Lower lobe of right lung (tissue), 2 donors: ENCODE measurements around the gene KLF7. TPM values are rescaled to one million over a fixed set of nuclear protein-coding genes. Genes with fewer than 3 reads are reported as not detected.

ENCODE experiments used
- ATAC-seq, 2 donors: fragments of 200-7000 bp; cut with Tn5 transposase; one replicate each; pipeline ENCODE4 v1.9.1; 2020 to 2022; ENCODE audit warnings: mild to moderate bottlenecking in 2 of 2, moderate library complexity in 2 of 2
- DNase-seq: peaks from one replicate; pipeline ENCODE4 v3.0.0-alpha.2; 2020
- H3K27ac ChIP-seq: fragments of 200-600 bp; one replicate; pipeline ENCODE4 v1.8.0; 2022
- H3K27me3 ChIP-seq: fragments of 200-600 bp; one replicate; pipeline ENCODE4 v1.8.0; 2022; ENCODE audit warnings: low read depth
- H3K36me3 ChIP-seq: fragments of 200-600 bp; one replicate; pipeline ENCODE4 v1.8.0; 2022; ENCODE audit warnings: mild to moderate bottlenecking
- H3K4me1 ChIP-seq: fragments of 200-600 bp; one replicate; pipeline ENCODE4 v1.8.0; 2022
- H3K4me3 ChIP-seq: fragments of 200-600 bp; one replicate; pipeline ENCODE4 v1.8.0; 2022; ENCODE audit warnings: mild to moderate bottlenecking
- H3K9me3 ChIP-seq: fragments of 200-600 bp; one replicate; pipeline ENCODE4 v1.8.0; 2022
- intact Hi-C: fragments of 100-400 bp; cut with DNase I; formaldehyde crosslinking; loops from one replicate; pipeline ENCODE4 v1.11.0; 2022
- total RNA-seq: library from RNA; stranded (reverse); fragmentation: NEBNext Ultra II Directional; extraction: Animal tissue kit (Norgen Biotek cat#: 25700); gene quantifications from one replicate; pipeline ENCODE4 v1.2.1, GENCODE V29; 2021
- TF ChIP-seq, protein P1 (sequence below): fragments of 200-600 bp; IDR thresholded peaks from one replicate; pipeline ENCODE4 v1.8.0; 2022; ENCODE audit warnings: antibody characterized with exemption, mild to moderate bottlenecking
- donor health status: DM: no; HTN: yes; CAD: no; lungs with severe emphysema.

Gene KLF7
- total RNA-seq, 1 donor from 2014 or later = 66.5 TPM

DNA sequence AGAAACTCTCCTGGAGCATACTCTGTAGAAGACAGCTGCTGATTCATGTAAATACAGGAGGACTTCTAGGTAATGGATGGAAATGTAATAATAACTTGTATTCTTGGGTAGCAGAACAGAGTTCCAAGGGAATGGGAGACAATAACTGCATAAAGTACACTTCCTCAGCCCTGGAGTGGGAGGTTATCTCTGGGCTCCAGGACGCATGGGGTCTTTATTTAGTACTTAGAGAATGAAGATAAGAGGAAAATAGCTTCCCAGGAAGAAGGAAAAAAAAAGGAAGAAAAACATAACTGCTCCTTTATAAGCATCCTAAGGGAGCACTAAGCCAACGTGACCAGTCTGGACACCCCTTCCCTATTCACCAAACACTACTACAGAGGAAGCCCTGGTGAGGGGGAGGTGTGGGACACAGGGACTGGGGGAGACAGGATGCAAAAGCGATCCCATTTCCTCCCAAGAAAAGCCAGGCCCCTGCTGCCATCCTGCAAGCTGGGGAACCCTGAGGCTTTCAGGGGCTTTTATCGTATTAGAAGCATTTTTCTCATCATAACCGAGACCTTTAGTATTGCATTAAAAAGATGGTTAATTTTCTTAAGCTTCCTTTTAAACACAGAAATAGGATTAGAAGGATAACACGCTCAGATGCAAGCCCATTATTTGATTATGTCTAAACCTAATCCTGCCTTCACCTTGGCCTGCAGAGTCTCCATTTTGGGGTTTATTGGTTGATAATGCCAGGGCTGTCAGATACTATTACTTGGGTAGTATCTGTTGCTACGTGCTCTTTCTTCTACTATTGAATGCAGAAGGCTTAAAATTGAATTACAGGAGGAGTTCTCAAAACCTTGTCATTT lies 78.5 kb downstream of the KLF7 start:
- intact Hi-C loops = no loop called here

DNA sequence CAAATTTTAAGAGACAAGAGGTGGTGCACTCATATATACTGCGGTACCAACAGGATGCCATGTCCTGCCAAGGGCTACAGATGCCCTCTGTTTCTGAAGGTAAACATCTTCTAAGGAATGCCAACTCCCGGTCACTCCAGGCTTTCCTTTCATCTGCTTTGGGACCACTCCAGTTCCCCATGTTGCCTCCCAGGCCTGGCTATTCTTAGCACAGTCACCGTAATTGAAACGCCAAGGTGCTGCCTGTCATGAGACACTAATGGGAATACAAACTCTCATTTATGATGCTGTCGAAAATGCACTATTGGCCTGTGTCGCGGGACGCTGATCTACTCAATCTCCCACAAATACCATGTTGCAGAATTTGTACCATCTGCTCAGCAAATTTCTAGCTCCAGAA lies 79.6 kb downstream of the KLF7 start:
- Histone ChIP-seq H3K4me3 (no peak overlapping the region), H3K9me3 (no peaks in the 10 kb centered on the region), H3K27me3 (no peaks in the 10 kb centered on the region), H3K36me3 (peaks cover 42% of the 10 kb centered on the region), H3K27ac (no peak overlapping the region), H3K4me1 (peaks cover 27% of the 10 kb centered on the region)
- intact Hi-C loops = no loop called here
- TF ChIP-seq, protein P1, sequence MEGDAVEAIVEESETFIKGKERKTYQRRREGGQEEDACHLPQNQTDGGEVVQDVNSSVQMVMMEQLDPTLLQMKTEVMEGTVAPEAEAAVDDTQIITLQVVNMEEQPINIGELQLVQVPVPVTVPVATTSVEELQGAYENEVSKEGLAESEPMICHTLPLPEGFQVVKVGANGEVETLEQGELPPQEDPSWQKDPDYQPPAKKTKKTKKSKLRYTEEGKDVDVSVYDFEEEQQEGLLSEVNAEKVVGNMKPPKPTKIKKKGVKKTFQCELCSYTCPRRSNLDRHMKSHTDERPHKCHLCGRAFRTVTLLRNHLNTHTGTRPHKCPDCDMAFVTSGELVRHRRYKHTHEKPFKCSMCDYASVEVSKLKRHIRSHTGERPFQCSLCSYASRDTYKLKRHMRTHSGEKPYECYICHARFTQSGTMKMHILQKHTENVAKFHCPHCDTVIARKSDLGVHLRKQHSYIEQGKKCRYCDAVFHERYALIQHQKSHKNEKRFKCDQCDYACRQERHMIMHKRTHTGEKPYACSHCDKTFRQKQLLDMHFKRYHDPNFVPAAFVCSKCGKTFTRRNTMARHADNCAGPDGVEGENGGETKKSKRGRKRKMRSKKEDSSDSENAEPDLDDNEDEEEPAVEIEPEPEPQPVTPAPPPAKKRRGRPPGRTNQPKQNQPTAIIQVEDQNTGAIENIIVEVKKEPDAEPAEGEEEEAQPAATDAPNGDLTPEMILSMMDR = no peak
- ATAC-seq = no peak
- no peak for DNase-seq

More for the DNA sequence above, 78.5 kb downstream of the KLF7 start:
- Histone ChIP-seq H3K4me1 (peaks cover 38% of the 10 kb centered on the region), H3K9me3 (no peaks in the 10 kb centered on the region), H3K4me3 (no peak overlapping the region), H3K36me3 (peaks cover 33% of the 10 kb centered on the region), H3K27me3 (no peaks in the 10 kb centered on the region), H3K27ac (no peak overlapping the region)
- ATAC-seq (no peak), DNase-seq (no peak)
- TF ChIP-seq, protein P1 = no peak

DNA sequence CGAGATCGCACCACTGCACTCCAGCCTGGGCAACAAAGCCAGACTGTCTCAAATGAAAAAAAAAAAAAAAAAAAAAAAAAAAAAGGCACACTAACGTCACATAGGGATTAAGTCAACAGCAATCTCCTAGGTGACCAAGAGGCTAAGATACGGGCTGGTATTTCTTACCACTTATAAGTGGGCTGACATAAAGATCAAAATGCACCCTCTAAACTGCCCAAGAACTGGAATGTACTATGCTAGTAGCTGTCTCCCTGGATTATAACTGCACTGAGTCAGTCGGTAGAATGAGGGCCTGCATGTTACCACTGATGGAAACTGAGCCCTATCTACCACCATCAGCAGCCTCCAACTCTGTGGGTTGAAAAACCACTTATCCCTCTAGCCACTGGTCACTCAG lies 80.6 kb downstream of the KLF7 start:
- ATAC-seq = peak; percentile 78 to 81
- no peak overlapping the region for H3K27ac ChIP-seq
- no peaks in the 10 kb centered on the region for H3K27me3 ChIP-seq
- H3K9me3 ChIP-seq = no peaks in the 10 kb centered on the region
- peaks cover 52% of the 10 kb centered on the region for H3K36me3 ChIP-seq
- no peak overlapping the region for H3K4me3 ChIP-seq
- peaks cover 17% of the 10 kb centered on the region for H3K4me1 ChIP-seq
- DNase-seq = no peak
- TF ChIP-seq, protein P1 = no peak
- intact Hi-C loops = no loop called here

DNA sequence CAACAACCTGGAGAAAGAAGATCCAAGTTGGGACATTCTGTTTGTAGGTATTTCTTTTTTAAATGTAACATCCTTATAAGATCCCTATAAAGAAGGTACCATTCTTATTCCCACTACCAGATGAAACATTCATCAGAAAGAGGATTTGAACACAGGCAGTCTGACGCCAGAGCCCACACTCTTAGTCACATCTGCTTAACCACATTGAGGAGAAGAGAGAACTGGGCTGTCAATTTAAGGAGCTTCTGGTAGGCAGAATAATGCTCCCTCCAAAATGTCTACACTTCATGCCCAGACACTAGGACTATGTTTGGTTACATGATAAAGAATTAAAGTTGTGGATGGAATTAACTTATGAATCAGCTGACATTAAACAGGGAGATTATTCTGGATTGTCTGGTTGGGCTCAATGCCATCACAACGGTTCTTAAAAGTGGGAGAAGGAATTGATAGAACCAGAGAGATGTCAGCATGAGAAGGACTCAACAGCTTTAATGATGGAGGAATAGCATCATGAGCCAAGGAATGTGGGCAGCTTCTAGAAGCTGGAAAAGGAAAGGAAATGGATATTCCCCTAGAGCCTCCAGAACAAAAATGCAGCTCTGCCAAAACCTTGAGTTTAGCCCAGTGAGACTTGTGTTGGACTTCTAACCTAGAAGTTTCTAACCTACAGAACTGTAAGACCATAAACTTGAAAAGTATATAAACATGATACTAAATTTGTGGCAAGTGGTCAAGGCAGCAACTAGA lies 82.2 kb downstream of the KLF7 start:
- H3K9me3 ChIP-seq = no peaks in the 10 kb centered on the region
- TF ChIP-seq, protein P1 = no peak
- H3K4me3 ChIP-seq = no peak overlapping the region
- DNase-seq (no peak), ATAC-seq (no peak)
- intact Hi-C loops = no loop called here
- H3K27me3 ChIP-seq = no peaks in the 10 kb centered on the region
- H3K4me1 ChIP-seq = peaks cover 2% of the 10 kb centered on the region
- peaks cover 67% of the 10 kb centered on the region for H3K36me3 ChIP-seq
- H3K27ac ChIP-seq = no peak overlapping the region

DNA sequence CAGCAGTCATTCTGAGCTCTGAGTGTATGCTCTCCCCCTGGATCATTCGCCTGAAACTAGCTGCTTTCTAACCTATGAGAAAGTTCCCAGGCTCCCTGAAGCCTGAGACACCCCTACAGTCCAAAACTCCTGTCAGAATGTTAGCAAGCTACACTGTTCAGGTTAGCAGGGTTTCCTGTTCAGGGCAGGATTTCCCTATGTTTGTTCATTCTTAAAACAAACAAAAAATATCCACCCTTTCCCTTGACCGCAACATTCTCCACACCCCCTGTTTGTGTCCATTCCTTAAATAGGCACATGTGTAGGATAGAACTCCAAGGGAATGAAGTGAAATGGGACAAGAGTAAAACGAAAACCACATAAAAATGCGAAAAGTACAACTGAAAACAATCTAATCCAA lies 83.1 kb downstream of the KLF7 start:
- no peak overlapping the region for H3K4me3 ChIP-seq
- no peak for DNase-seq
- intact Hi-C loops = no loop called here
- H3K27ac ChIP-seq = peak overlapping the region; percentile 22
- TF ChIP-seq, protein P1 = no peak
- peaks cover 75% of the 10 kb centered on the region for H3K36me3 ChIP-seq
- no peaks in the 10 kb centered on the region for H3K27me3 ChIP-seq
- peak; percentile 30 to 48 for ATAC-seq
- H3K4me1 ChIP-seq = no peaks in the 10 kb centered on the region
- H3K9me3 ChIP-seq = no peaks in the 10 kb centered on the region
